Islet precursor cell (in vitro differentiated cells): Measurements from ENCODE around the gene FIG4.
"Not testable (repeated sequence)": the region's sequence is repeated elsewhere in the genome, so short reads cannot be mapped to it uniquely, and the experiment has no call there.

Experiments used
- DNase-seq: peaks from one replicate; pipeline ENCODE4 v3.0.0-alpha.2; 2018

The FIG4 gene

GRCh38 chr6:109861946-109862345, 170.8 kb downstream of the FIG4 start:
- DNase-seq, result no peak

GRCh38 chr6:109864050-109864449, 173.0 kb downstream of the FIG4 start:
- no peak for DNase-seq

DNA sequence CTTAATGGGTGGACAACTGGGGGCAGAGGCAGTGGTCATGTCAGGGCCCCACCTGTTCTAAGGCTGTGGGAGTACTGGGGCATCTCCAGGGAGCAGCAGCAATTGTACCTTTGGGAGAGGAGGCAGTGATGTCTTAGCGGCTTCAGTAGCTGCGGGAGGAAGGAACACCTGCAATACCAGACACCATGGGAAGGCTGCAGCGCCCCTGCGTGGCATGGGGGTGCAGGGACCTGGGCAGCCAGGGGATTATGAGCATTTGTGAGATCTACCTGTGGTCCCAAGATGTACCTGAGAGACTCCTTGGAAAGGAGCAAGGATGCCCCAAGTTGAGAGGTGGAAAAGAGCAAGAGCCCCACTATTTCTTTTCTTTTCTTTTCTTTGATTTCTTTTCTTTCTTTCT, 174.9 kb downstream of the FIG4 start:
- DNase-seq, result no peak

DNA sequence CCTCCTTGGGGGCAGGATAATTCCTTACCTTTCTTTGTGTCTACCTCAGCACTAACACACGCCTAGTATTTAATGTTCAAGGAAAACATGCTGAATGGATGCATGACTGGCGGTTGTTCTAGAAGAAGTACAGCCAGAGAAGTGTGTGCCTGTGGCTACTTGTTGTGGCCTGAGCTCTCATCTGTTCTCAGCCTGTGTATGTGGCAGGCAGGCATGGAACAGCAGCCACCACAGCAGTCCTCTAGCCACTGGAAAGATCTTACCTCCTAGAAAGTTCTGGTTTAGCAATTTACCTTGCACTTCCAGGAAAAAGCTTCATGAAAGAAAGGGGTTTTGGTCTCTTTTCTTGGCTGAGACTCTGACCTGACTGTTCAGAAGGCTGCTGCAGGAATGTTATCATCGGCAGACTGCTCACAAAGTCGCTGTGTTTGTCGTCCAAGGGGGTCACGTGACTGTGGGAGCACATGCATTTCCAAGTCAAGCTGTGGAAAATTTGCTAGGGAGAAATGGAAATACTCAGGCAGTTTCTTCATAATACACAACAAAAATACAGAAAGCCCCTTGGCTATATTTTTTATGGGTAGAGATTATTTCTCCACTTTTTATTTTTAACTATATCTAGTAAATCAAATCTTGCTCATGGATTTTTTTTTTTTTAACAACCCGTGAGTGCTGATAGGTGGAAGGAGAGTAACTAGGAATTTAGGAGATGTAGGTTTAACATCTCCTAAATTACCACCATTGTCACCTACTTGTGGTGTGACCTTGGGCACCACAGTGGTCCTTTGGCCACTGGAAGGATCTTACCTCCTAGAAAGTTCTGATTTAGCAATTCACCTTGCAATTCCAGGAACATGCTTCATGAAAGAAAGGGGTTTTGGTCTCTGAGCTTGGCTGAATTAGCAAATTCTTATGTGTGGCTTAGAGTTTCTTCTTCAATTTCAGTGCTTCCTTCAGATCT, 176.2 kb downstream of the FIG4 start:
- no peak for DNase-seq

DNA sequence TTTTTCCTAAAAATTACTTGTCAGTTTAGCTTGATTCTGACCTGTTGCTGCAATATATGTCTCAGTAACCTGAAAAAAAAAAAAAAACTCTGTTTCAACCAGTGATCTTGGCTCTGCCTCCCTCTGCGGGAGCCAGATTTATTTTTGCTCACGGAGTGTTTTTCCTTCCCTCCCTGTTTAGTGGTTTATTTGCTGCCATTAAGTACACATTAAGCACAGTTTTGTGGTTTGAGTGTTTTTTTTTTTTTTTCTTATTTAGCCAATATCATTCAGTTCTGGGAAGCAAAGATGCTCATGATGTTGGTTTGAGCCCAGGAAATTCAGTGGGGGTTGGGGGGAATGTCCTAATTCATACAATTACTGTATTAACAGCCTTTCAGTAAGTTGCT, 176.9 kb downstream of the FIG4 start:
- no peak for DNase-seq

- not testable (repeated sequence) for DNase-seq
Observed at GRCh38 chr6:109869398-109870088, 178.4 kb downstream of the FIG4 start.

DNA sequence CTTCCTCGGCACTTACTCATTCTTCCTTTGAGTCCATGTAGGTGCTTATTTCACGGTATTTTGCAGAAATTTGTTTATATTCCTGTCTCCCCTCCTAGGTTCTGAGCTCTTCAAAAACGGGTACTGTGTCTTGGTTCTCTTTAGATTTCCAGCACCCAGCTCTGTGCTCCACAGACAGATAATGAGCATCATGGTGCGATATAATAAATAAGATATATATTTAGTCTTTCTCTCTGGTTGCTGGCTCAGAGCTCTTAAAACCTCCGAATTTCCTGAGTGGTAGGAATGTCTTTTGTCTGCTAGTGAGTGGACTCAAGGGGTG, 179.0 kb downstream of the FIG4 start:
- DNase-seq, result no peak

DNA sequence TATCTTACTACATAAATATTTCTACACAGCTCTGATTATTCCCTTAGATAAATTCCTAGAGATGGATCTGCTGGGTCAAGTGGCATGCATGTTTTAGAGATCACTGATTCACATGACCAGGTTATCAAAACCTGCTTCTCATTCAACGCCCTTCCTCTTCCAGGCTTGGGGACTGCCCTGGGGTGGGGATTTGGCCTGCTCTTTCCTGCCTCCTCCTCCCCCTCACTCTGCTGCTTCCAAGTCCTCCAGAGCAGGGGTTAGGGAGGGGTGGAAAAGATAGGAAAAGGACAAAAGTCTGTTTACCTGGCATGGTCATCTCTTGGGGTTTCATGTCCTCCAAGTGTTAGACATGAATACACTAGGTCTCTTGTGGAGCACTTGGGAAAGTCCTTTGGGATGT, 181.5 kb downstream of the FIG4 start:
- DNase-seq, result no peak

GRCh38 chr6:109872968-109873545, 182.0 kb downstream of the FIG4 start:
- no peak for DNase-seq

DNA sequence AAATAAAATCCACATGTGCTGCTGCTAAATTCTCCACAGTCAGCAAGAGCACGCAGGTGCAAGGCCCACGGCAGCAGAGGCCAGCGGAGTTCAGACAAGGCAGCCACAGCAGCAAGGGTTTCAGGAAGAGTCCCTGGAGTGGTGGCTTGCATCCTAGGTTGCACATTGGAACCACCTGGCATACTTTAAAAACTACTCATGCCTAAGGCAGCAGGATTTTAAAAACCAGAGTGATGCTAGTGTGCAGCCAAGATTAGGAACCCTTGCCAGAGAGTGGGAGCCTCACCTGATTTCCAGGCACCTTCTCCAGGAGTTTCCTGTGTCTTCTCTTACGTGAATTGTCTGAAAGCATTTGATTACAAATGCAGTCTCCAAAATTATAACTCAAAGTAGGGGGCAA, 183.0 kb downstream of the FIG4 start:
- no peak for DNase-seq

DNA sequence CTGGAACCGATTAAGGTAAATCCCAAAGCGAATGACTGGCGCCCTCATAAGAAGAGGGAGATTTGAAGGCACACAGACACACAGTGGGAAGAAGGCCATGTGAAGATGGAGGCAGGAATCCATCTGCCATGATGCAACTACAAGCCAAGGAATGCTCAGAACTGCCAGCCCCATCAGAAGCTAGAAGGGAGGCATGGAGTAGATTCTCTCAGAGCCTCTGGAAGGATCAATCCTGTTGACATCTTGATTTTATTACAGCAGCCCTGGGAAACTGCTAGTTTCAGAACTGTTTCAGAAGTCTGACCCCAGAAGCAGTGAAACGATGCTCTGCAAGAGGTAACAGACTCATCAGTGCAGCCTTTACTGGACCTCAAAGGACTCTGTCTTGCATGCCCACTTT, 183.5 kb downstream of the FIG4 start:
- DNase-seq, result no peak
